Keratinocyte (primary cell): ENCODE results near the gene TXLNB.
"Not testable (repeated sequence)": the region's sequence is repeated elsewhere in the genome, so short reads cannot be mapped to it uniquely, and the experiment has no call there.

Source experiments
- CTCF ChIP-seq, 3 experiments: IDR thresholded peaks in 1 of 3; conservative IDR thresholded peaks in 1 of 3; optimal IDR thresholded peaks in 1 of 3; 2 replicates in 2 of 3; 3 replicates in 1 of 3; pipeline versions ENCODE3 to v1.5.1; 2011; ENCODE audit warnings: low read length in 3 of 3, mild to moderate bottlenecking in 3 of 3, moderate library complexity in 2 of 3, control low read depth in 1 of 3, inconsistent platforms in 1 of 3; ENCODE audit not compliant: insufficient read depth in 2 of 3; ENCODE audit errors: extremely low read depth in 1 of 3
- EZH2 ChIP-seq: IDR thresholded peaks from one replicate; pipeline ENCODE4 v1.6.1; 2012; ENCODE audit warnings: inconsistent platforms, mild to moderate bottlenecking, low read length, moderate library complexity

GRCh38 chr6:139210766-139211165 lies 81.0 kb downstream of the TXLNB start:
- TF ChIP-seq CTCF (optimal IDR thresholded peaks at IDR 0.05 in 1 of 3, IDR thresholded peaks at IDR 0.05 in 1 of 3, conservative IDR thresholded peaks at IDR 0.05 in 1 of 3; ENCODE audit: extremely low read depth in 1 of 3, insufficient read depth in 2 of 3, low read length in 3 of 3); EZH2: not testable (repeated sequence)
